Measurements from ENCODE around the gene IDUA.

- TF ChIP-seq GATA2 (IDR thresholded peaks at IDR 0.05; ENCODE audit: low read depth, low read length) = no peak
- no peak for TF ChIP-seq GATA3 (IDR thresholded peaks at IDR 0.05; ENCODE audit: low read depth, low read length)
Observed at GRCh38 chr4:1027915-1028238, 41.0 kb downstream of the IDUA start.

Measured in SH-SY5Y (cell line).